ENCODE results near the gene GLIPR1L1.
A peak's percentile ranks its signal among the peaks of the same experiment; 100 is the strongest.

Gene GLIPR1L1

GRCh38 chr12:75354011-75354410 lies 19.5 kb downstream of the GLIPR1L1 start:
- no peak for DNase-seq

GRCh38 chr12:75360920-75361319 lies 26.4 kb downstream of the GLIPR1L1 start:
- DNase-seq = no peak

GRCh38 chr12:75361408-75361807 lies 26.9 kb downstream of the GLIPR1L1 start:
- DNase-seq = no peak

- no peak for DNase-seq
Observed at GRCh38 chr12:75364919-75365318, 30.4 kb downstream of the GLIPR1L1 start.

- DNase-seq = no peak
Observed at GRCh38 chr12:75366629-75367028, 32.2 kb downstream of the GLIPR1L1 start.

- no peak for DNase-seq
Observed at GRCh38 chr12:75374971-75375370, 40.5 kb downstream of the GLIPR1L1 start.

GRCh38 chr12:75378354-75378753 lies 43.9 kb downstream of the GLIPR1L1 start:
- no peak for DNase-seq

GRCh38 chr12:75389061-75389460 lies 54.6 kb downstream of the GLIPR1L1 start:
- DNase-seq = peak; percentile 15

- peak; percentile 49 for DNase-seq
Observed at GRCh38 chr12:75389706-75390105, 55.2 kb downstream of the GLIPR1L1 start.

- DNase-seq = no peak
Observed at GRCh38 chr12:75390156-75390898, 55.9 kb downstream of the GLIPR1L1 start.

- DNase-seq = peak; percentile 98
Observed at GRCh38 chr12:75390899-75391538, 56.5 kb downstream of the GLIPR1L1 start, which contains the start of gene GLIPR1L2. TSS of gene GLIPR1L2 (plus strand) at chr12:75391089. CDS start at chr12:75391117, 28 bp downstream.

- DNase-seq = no peak
Observed at GRCh38 chr12:75404231-75404630, 69.8 kb downstream of the GLIPR1L1 start.

- DNase-seq = no peak
Observed at GRCh38 chr12:75407683-75408082, 73.2 kb downstream of the GLIPR1L1 start.

GRCh38 chr12:75409830-75410229 lies 75.4 kb downstream of the GLIPR1L1 start:
- DNase-seq = no peak

GRCh38 chr12:75414671-75415070 lies 80.2 kb downstream of the GLIPR1L1 start:
- DNase-seq = no peak

GRCh38 chr12:75419841-75420240 lies 85.4 kb downstream of the GLIPR1L1 start:
- DNase-seq = no peak
